SU-DHL-6 (cell line): ENCODE measurements around the gene SPTBN1.

Experiments
- H2AFZ ChIP-seq: fragments of 200-600 bp; sonication (generic); 2 replicates; pipeline ENCODE4 v1.6.1; 2014; ENCODE audit warnings: low read depth, mild to moderate bottlenecking, moderate library complexity, mixed read lengths, antibody characterized with exemption, low read length; ENCODE audit not compliant: severe bottlenecking
- H3F3A ChIP-seq: fragments of 200-600 bp; shearing (Covaris generic); 2 replicates; pipeline ENCODE4 v1.6.0; 2016; ENCODE audit warnings: antibody characterized with exemption, mild to moderate bottlenecking; ENCODE audit not compliant: insufficient read depth
- H3K27ac ChIP-seq: fragments of 200-600 bp; sonication (generic); 2 replicates; pipeline ENCODE4 v1.5.1; 2016; ENCODE audit warnings: low read depth, mild to moderate bottlenecking, low read length, moderate library complexity, mixed read lengths
- H3K27me3 ChIP-seq: fragments of 200-600 bp; sonication (generic), shearing (Covaris generic); 2 replicates; pipeline ENCODE4 v1.6.0; 2014; ENCODE audit warnings: mild to moderate bottlenecking, low read length
- H3K36me3 ChIP-seq: fragments of 200-600 bp; sonication (generic); 2 replicates; pipeline ENCODE4 v1.6.1; 2014; ENCODE audit warnings: mild to moderate bottlenecking, low read length, mixed read lengths
- H3K4me2 ChIP-seq: fragments of 300-600, 200-600 bp; shearing (Covaris generic), sonication (generic); 2 replicates; pipeline ENCODE4 v1.6.0; 2014; ENCODE audit warnings: low read length, low read depth, mild to moderate bottlenecking; ENCODE audit not compliant: poor library complexity, severe bottlenecking
- H3K4me3 ChIP-seq: fragments of 200-600 bp; sonication (generic); 2 replicates; pipeline ENCODE4 v1.5.1; 2014; ENCODE audit warnings: antibody characterized with exemption, low read length, mild to moderate bottlenecking, mixed read lengths; ENCODE audit not compliant: insufficient read depth, poor library complexity, severe bottlenecking
- H3K79me2 ChIP-seq: fragments of 200-600 bp; sonication (generic); 2 replicates; pipeline ENCODE4 v1.6.1; 2014; ENCODE audit warnings: mild to moderate bottlenecking, low read length, moderate library complexity; ENCODE audit not compliant: insufficient read depth
- H3K9ac ChIP-seq: fragments of 200-600 bp; sonication (generic); 2 replicates; pipeline ENCODE4 v1.7.0; 2014; ENCODE audit warnings: mild to moderate bottlenecking, low read length
- H3K9me2 ChIP-seq: fragments of 200-600 bp; sonication (generic); replicated peaks from 2 replicates; pipeline ENCODE4 v1.6.1; 2014; ENCODE audit warnings: low read length; ENCODE audit not compliant: insufficient read depth
- H3K9me3 ChIP-seq: fragments of 200-600 bp; sonication (generic); 2 replicates; pipeline ENCODE4 v1.6.1; 2014; ENCODE audit warnings: low read length, mixed read lengths; ENCODE audit not compliant: insufficient read depth
- H4K20me1 ChIP-seq: fragments of 200-600 bp; sonication (generic); 2 replicates; pipeline ENCODE4 v1.6.1; 2014; ENCODE audit warnings: low read depth, mild to moderate bottlenecking, antibody characterized with exemption, low read length, moderate library complexity, mixed read lengths
- EZH2phosphoT487 ChIP-seq: fragments of 200-600 bp; sonication (generic), shearing (Covaris generic); conservative IDR thresholded peaks from 2 replicates; pipeline ENCODE4 v1.6.1; 2018; ENCODE audit warnings: mild to moderate bottlenecking, antibody characterized with exemption, low read length, moderate library complexity, mixed read lengths
- TF ChIP-seq, protein P1 (sequence below): fragments of 200-600 bp; sonication (generic); IDR thresholded peaks from one replicate; pipeline ENCODE4 v1.5.1; 2017; ENCODE audit warnings: antibody characterized with exemption, mild to moderate bottlenecking, low read length, moderate library complexity; ENCODE audit not compliant: insufficient read depth, poor library complexity, severe bottlenecking

The SPTBN1 gene

DNA sequence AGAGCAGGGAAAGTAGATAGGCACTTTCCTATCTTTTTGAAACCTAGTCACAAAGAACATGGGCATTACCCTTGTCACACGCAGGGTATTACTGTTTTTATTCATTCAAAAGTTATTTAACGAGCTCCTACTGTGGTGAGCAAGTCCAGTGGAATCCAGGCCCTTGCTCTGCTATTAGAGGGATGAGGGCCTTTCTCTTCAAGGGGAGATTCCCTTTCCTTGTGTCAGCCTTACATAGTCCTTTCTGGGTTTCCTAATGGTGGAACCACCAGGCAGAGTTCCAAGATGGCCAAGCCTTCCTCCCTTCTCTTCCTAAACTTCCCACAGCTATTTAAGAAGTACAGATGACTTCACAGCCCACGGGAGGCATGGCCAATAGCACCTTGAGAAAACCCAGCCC lies 64.6 kb downstream of the SPTBN1 start:
- H3K27me3 ChIP-seq: no peaks in the 10 kb centered on the region
- no peak overlapping the region for H3K27ac ChIP-seq
- 0 out of 2 replicates have a peak, but pooled peaks cover 16% of the 10 kb centered on the region for H3K79me2 ChIP-seq

DNA sequence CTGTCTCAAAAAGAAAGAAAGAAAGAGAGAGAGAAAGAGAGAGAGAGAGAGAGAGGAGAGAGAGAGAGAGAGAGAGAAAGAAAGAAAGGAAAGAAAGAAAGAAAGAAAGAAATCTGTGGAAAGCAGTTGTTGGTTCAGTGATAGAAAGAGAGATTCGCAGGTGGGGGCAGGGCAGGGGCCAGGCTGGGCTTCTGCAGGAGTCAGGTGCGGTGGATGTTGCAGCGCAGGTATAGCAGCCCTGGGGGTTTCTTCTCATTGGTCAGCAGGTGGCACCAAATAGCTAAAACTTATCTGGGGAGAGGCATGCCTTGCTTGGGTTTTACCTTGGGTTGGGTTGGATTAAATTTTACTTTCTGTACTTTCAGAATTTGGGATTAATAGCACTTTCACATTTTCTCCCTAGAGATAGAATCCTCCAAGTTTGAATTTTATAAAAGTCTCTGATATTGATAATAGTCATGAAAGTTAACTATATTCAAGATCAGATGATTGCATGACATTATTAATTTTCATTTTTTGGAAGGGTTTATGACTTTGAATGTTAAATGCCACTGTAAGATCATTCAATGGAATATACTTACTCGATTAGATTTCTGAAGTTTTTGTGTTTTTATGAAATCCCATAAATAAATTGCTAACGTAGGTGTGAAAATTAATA lies 66.6 kb downstream of the SPTBN1 start:
- TF ChIP-seq, protein P1, sequence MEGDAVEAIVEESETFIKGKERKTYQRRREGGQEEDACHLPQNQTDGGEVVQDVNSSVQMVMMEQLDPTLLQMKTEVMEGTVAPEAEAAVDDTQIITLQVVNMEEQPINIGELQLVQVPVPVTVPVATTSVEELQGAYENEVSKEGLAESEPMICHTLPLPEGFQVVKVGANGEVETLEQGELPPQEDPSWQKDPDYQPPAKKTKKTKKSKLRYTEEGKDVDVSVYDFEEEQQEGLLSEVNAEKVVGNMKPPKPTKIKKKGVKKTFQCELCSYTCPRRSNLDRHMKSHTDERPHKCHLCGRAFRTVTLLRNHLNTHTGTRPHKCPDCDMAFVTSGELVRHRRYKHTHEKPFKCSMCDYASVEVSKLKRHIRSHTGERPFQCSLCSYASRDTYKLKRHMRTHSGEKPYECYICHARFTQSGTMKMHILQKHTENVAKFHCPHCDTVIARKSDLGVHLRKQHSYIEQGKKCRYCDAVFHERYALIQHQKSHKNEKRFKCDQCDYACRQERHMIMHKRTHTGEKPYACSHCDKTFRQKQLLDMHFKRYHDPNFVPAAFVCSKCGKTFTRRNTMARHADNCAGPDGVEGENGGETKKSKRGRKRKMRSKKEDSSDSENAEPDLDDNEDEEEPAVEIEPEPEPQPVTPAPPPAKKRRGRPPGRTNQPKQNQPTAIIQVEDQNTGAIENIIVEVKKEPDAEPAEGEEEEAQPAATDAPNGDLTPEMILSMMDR: peak; percentile 34
- no peak for TF ChIP-seq EZH2phosphoT487
- Histone ChIP-seq H3K36me3 (no peaks in the 10 kb centered on the region; the same call in 1 of the 2 replicates), H3K79me2 (0 out of 2 replicates have a peak, but pooled peaks cover 7% of the 10 kb centered on the region), H3K27me3 (no peaks in the 10 kb centered on the region), H3K4me2 (no peak overlapping the region), H4K20me1 (no peaks in the 10 kb centered on the region), H2AFZ (no peak overlapping the region), H3F3A (no peaks in the 10 kb centered on the region), H3K4me3 (no peak overlapping the region), H3K27ac (no peak overlapping the region), H3K9me3 (no peaks in the 10 kb centered on the region), H3K9me2 (no peaks in the 10 kb centered on the region), H3K9ac (no peak overlapping the region)

More for the DNA sequence above, 64.6 kb downstream of the SPTBN1 start:
- H3K9me2 ChIP-seq: no peaks in the 10 kb centered on the region
- H3K9ac ChIP-seq: no peak overlapping the region
- no peak for TF ChIP-seq EZH2phosphoT487
- TF ChIP-seq, protein P1: no peak
- no peak overlapping the region for H2AFZ ChIP-seq
- H3F3A ChIP-seq: no peaks in the 10 kb centered on the region
- no peak overlapping the region for H3K4me2 ChIP-seq
- H3K9me3 ChIP-seq: no peaks in the 10 kb centered on the region
- no peak overlapping the region for H3K4me3 ChIP-seq
- H3K36me3 ChIP-seq: no peaks in the 10 kb centered on the region
- no peaks in the 10 kb centered on the region for H4K20me1 ChIP-seq

DNA sequence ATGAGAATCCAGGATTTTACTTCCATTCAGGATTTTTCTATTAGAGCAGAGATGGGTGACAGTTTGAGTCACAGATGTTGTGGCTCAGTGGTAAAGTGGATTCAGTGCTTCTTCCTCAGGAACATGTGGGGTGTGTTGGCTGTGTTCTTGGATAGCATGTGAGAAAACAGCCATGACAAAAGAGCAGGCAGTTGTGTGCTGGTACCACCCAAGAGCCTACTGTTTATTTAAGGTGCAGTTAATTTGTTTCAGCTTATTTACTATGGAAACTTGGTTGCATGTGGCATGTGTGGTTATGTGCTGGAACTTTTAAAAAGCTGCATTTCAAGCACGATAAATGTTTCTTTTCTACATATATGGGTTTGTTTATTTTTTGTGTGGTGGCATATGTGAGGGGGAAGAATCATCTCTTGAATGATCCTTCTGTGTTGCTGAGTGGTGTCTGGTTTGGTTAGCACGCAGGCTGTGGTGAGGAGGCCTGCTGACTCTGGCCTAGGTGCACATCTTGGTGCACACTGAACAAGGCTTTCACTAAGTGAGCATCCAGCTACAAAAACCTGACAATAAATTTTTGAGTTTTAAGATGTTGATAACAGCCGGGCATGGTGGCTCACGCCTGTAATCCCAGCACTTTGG lies 67.3 kb downstream of the SPTBN1 start:
- Histone ChIP-seq H3K27ac (no peak overlapping the region), H3K9ac (no peak overlapping the region), H3K27me3 (no peaks in the 10 kb centered on the region), H3K4me3 (no peak overlapping the region), H3F3A (no peaks in the 10 kb centered on the region), H2AFZ (no peak overlapping the region), H3K9me2 (no peaks in the 10 kb centered on the region), H3K79me2 (0 out of 2 replicates have a peak, but pooled peaks cover 7% of the 10 kb centered on the region), H4K20me1 (no peaks in the 10 kb centered on the region), H3K9me3 (no peaks in the 10 kb centered on the region), H3K36me3 (no peaks in the 10 kb centered on the region; the same call in 1 of the 2 replicates), H3K4me2 (no peak overlapping the region)
- no peak for TF ChIP-seq EZH2phosphoT487
- TF ChIP-seq, protein P1: no peak
